Measurements from ENCODE around the gene NDUFV2. TPM values are rescaled to one million over a fixed set of nuclear protein-coding genes. Genes with fewer than 3 reads are reported as not detected.

The NDUFV2 gene
- total RNA-seq, 1 experiment from 2014 or later: 192 TPM

GRCh38 chr18:9136315-9137155, 34.0 kb downstream of the NDUFV2 start, which contains the start of gene ANKRD12:
ANKRD12 (plus strand) TSS chr18:9136781; CDS start chr18:9182433, 45,652 bp downstream.
- TF ChIP-seq, protein P1, sequence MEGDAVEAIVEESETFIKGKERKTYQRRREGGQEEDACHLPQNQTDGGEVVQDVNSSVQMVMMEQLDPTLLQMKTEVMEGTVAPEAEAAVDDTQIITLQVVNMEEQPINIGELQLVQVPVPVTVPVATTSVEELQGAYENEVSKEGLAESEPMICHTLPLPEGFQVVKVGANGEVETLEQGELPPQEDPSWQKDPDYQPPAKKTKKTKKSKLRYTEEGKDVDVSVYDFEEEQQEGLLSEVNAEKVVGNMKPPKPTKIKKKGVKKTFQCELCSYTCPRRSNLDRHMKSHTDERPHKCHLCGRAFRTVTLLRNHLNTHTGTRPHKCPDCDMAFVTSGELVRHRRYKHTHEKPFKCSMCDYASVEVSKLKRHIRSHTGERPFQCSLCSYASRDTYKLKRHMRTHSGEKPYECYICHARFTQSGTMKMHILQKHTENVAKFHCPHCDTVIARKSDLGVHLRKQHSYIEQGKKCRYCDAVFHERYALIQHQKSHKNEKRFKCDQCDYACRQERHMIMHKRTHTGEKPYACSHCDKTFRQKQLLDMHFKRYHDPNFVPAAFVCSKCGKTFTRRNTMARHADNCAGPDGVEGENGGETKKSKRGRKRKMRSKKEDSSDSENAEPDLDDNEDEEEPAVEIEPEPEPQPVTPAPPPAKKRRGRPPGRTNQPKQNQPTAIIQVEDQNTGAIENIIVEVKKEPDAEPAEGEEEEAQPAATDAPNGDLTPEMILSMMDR (IDR thresholded peaks at IDR 0.05; ENCODE audit: unreplicated experiment): no peak
- peaks cover 54% of the 10 kb centered on the region for H3K36me3 Mint-ChIP-seq (ENCODE audit: insufficient read depth, unreplicated experiment)
- CTCF ChIA-PET: interaction anchor here (0.5 to 1.9 kb wide), 5 partner anchors 11 to 62 kb away, joined by 4 to 8 read pairs (median 4); no protein-coding TSS in a partner anchor
- intact Hi-C loops (cut with micrococcal nuclease): loop anchor here (1.0 kb wide), 1 partner anchor 34 kb away; the partner anchor contains the start of gene NDUFV2
- BruUV-seq (replicated peaks): TSS peak; percentile 39
- peaks cover 32% of the 10 kb centered on the region for H3K4me1 Mint-ChIP-seq (ENCODE audit: insufficient read depth, unreplicated experiment)
- no peaks in the 10 kb centered on the region for H3K27me3 Mint-ChIP-seq (ENCODE audit: insufficient read depth, unreplicated experiment)
- peak; percentile 95 for DNase-seq (ENCODE audit: unreplicated experiment)
- POLR2A ChIA-PET: interaction anchor here (0.5 to 19.7 kb wide), 19 partner anchors 9 to 554 kb away, joined by 3 to 586 read pairs (median 5); partner anchors contain the start of genes NDUFV2 and RALBP1
- peak within 1 kb of the TSS; percentile 94 for H3K27ac Mint-ChIP-seq (ENCODE audit: low read depth, unreplicated experiment)
- peak within 1 kb of the TSS; percentile 90 for H3K4me3 Mint-ChIP-seq (ENCODE audit: unreplicated experiment)
- no peaks in the 10 kb centered on the region for H3K9me3 Mint-ChIP-seq (ENCODE audit: unreplicated experiment)

GRCh38 chr18:9137168-9138066, 34.9 kb downstream of the NDUFV2 start:
- Mint-ChIP-seq H3K9me3 (ENCODE audit: unreplicated experiment) (no peaks in the 10 kb centered on the region), H3K4me1 (ENCODE audit: insufficient read depth, unreplicated experiment) (peaks cover 34% of the 10 kb centered on the region), H3K27me3 (ENCODE audit: insufficient read depth, unreplicated experiment) (no peaks in the 10 kb centered on the region), H3K4me3 (ENCODE audit: unreplicated experiment) (peak overlapping the region; percentile 90), H3K27ac (ENCODE audit: low read depth, unreplicated experiment) (peak overlapping the region; percentile 94), H3K36me3 (ENCODE audit: insufficient read depth, unreplicated experiment) (peaks cover 45% of the 10 kb centered on the region)
- TF ChIP-seq, protein P1 (IDR thresholded peaks at IDR 0.05; ENCODE audit: unreplicated experiment): no peak
- DNase-seq (ENCODE audit: unreplicated experiment): peak; percentile 63
- ChIA-PET POLR2A (interaction anchor here (0.7 to 19.7 kb wide), 18 partner anchors 10 to 476 kb away, joined by 3 to 586 read pairs (median 5); partner anchors contain the start of genes NDUFV2 and RALBP1), CTCF (interaction anchor here (0.6 to 1.9 kb wide), 8 partner anchors 10 to 379 kb away, joined by 3 to 8 read pairs (median 4); partner anchors contain the start of gene NDUFV2)
- no TSS peak for BruUV-seq (replicated peaks)
- intact Hi-C loops (cut with micrococcal nuclease): no loop called here

DNA sequence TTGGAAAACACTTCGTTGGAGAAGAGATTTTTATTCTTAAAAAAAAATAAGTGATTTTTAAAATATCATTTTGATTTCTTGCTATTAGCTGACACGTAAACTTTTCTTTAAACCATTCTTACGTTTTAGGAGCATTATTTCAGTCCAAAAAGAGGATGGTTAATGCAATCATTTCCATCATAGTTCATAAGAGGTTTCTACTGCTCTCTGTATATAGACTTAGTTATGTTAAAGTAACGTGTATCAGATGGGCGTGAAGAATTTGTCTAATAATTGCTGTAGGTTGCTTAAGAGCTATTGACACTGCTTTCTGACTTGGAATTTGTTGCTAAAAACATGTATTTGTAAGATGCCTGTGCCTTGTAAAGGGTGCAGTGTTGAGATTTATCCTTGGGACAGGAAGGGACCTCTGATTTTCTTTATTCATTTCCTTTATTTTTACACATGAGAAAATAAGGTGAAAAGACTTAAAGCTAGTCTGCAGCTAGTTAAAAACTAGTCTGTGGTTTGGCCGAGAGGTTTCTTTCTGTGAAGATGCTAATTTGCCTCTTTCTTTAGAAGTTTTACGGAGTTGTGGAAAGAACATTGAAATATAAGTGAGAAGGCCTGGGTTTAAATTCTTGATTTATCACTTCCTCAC, 37.0 kb downstream of the NDUFV2 start:
- no peak for DNase-seq (ENCODE audit: unreplicated experiment)
- TF ChIP-seq, protein P1 (IDR thresholded peaks at IDR 0.05; ENCODE audit: unreplicated experiment): no peak
- POLR2A ChIA-PET: interaction anchor here (0.5 to 19.7 kb wide), 19 partner anchors 8 to 774 kb away, joined by 3 to 586 read pairs (median 4); partner anchors contain the start of genes NDUFV2, RALBP1 and VAPA
- Mint-ChIP-seq H3K27ac (ENCODE audit: low read depth, unreplicated experiment) (peak overlapping the region; percentile 92), H3K36me3 (ENCODE audit: insufficient read depth, unreplicated experiment) (peaks cover 24% of the 10 kb centered on the region), H3K9me3 (ENCODE audit: unreplicated experiment) (no peaks in the 10 kb centered on the region), H3K4me3 (ENCODE audit: unreplicated experiment) (peak overlapping the region; percentile 90), H3K27me3 (ENCODE audit: insufficient read depth, unreplicated experiment) (no peaks in the 10 kb centered on the region), H3K4me1 (ENCODE audit: insufficient read depth, unreplicated experiment) (peaks cover 26% of the 10 kb centered on the region)
- CTCF ChIA-PET: interaction anchor here (0.6 to 1.3 kb wide), 5 partner anchors 11 to 69 kb away, joined by 3 to 5 read pairs (median 3); no protein-coding TSS in a partner anchor
- no TSS peak for BruUV-seq (replicated peaks)
- intact Hi-C loops (cut with micrococcal nuclease): no loop called here
